ENCODE measurements around the gene PANK1.
"Not testable (repeated sequence)": the region's sequence is repeated elsewhere in the genome, so short reads cannot be mapped to it uniquely, and the experiment has no call there.

Gene PANK1

DNA sequence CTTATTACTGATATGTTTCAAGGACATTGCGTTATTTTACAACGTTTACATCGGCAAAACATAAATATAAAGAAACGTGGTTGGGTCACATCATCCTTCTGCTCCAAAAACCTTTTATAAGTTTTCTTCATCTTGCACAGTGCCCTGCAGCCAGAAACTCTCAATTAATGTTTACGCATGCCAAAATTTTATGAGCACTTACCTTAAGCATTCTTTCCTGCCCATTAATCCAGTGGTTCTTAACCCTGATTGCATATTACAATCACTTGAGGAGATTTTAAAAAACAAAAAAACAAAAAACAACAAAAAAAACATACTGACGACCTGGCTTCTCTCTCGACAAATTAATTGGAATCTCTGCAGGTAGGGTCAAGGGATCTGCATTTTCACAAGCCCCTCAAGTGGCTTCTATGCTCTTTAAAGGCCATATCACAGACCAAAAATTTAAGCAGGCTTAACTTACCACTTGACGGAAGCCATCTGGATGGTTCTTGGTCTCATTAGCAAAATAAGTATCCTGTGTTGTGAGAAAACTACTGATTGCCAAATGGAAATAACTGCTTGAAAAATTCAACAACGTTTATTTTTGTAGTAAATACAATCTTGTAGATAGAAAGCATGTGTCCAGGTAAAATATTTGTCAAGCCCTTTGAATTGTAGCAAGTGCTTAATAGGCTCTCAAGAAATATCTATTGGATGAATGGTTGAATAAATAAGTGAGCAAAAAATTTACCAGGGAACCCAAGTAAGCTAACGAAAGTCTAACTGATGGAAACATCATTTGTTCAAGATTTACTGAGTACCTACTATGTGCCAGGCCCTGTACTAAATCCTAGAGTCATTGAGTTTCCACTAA lies 78.7 kb downstream of the PANK1 start:
- no peak for DNase-seq

DNA sequence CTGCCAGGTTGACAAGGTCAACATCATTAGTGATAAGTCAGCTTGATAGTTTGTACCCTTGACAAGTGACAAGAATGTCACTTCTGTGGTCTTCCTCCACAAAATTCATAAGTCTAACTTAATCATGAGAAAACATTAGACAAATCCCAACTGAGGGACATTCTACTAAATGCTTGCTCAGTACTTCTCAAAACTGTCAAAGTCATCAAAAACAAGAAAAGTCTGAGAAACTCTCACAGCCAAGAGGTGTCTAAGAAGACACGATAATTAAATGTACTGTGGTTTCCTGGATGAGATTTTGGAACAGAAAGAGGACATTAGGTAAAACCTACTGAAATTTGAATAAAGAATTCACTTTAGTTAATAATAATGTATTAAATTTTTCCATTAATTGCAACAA lies 79.9 kb downstream of the PANK1 start:
- DNase-seq: no peak

DNA sequence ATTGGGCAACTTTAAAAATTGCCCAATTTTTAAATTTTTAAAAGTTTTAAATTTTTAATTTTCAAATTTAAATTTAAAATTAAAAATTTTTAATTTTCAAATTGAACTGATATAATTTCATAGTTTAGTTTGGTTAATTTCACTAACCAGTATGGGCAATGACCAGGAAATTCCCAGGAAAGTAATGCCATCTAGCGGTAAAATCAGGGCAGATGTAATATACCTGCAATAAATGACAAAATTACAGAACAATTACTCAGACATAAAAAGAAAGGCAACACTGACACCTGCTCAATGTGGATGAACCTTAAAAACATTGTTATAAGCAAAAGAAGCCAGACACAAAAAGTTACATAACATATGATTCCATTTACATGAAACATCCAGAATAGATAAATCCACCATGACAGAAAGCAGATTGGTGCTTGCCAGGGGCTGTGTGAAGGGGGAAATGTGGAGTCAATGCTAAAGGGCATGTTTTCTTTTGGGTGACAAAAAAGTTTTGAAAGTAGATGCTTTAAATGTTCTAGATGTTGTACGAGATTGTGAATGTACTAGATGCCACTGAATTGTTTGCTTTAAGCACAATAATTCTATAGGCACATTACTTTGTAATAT lies 81.1 kb downstream of the PANK1 start:
- DNase-seq: no peak

DNA sequence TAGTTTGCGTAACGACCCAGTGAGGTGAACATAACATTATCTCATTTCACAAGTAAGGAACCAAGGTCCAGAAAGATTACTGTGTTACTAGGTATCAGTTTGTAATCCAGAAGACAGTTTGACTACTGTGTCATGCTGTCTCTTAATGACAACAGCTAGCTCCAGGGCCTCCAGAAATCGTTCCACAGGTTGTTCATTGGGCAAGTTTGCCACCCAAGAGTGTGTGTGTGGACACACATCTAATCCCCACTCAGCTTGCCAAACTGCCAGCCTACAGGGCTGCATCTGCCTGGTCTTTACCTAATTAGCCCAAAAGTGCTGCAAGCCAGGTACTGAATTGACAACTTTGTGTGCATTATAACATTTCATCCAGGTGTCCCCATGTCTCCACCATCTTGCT lies 81.7 kb downstream of the PANK1 start:
- no peak for DNase-seq

DNA sequence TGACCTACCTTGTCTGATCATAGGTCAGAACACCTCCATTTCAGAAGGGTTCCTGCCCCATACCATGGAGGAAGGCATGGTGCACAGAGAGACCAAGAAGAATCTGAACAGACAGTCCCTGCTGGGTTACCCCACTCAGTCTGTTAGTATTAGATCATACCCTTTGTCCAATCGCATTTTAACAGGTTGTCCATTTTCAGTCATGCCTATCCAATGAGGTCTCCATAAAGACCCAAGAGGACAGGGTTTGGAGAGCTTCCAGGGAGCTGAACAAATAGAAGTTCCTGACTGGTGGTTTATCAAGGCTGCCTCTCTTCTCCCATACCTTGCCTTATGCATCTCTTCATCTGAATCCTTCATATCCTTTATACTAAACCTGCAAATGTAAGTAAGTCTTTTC lies 88.4 kb downstream of the PANK1 start:
- DNase-seq: no peak

DNA sequence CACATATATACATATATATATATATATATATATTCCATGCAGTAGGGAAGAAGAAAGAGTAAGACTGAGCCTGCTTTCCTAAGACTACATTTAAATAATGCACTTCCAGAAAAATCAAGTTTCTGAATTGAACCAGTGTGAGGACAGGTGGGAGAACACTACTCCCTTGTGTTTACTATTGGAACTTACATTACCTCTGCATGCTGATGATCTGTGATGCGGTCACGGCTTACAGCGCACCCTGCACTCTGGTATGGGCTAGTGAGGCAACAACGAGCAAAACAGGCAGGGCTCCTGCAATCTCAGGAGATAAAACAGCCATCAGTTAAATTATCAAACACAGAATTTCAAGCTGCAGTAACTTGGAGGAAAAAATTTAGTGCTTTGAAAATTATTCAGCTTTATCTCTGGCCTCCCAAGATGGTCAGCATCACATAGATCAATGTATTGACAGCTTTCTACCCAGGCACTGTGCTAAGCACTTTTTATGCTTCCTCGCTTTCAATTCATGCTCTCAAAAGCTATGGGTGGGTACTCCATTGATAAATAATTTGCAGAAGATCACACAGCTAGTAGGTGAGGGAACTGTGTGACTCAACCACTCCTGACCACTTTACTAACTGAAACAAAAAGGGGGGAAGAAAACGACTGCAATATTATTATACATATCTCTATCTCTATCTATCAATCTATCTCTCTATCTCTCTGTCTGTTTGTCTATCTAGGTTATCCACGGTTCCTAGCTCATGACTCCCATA lies 89.2 kb downstream of the PANK1 start:
- DNase-seq: no peak

DNA sequence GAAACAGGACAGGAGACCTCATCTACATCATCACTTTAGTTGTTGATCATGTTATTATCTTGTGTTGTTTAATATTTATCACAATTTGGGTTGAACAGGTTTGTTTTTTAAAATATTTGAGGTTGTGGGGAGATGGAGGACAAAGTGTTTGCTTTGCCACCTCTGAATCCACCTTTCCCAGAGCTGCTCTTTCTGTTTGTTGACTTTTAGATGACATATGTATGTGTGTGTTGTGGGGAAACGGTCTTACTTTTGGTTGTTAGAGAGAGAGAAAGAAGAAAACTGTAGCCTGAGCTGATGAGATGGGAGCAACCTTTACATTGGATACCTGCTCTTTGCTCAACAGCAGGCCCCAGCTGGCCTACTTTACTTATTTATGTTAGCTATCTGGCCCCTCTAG lies 90.6 kb downstream of the PANK1 start:
- no peak for DNase-seq

DNA sequence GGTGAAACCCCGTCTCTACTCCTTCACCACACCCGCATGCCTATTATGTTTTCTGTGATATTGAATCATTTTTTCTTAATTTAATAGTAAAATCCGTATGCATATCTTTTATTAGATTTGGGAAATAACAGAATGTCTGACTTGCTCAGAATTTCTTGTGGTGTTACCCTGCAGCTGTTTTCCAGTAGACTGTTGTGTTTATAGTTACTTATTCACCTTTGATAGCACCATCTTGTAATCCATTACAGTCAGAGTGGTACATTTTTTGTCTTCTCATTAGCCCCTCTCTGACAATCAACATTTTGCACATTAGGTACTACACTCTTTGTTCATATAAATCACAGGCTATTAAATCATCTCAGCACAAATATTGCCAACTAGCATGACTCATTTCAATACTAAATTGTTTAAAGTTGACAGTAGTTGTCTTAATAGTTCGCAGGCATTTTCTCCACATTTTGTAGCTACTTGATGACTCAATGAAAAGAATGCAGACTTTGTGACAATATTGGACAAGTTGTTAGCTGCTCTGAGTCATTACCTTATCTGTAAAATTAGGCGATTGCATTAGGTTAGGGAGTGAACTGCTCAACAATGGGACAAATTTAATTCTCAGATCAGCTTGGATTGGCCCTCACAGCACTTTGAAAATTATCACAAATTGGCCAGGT lies 91.8 kb downstream of the PANK1 start:
- DNase-seq: no peak

DNA sequence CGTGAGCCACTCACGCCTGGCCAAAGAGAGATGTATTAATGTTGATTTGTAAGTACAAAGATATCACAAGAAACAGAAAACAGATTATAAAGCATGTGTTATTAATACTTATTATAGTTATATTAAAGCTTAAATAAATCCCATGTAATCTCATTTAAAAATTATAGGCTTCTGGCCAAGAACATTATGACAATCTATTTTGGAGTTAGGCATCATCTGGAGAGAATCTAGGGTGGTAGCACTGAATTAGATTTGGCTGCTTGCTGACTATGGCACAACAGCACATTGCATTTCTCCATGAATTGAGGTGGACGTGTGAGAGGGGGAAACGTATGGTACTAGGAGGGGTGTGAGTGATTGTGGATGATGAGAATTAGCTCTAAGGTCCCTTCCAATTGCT lies 92.8 kb downstream of the PANK1 start:
- DNase-seq: no peak

DNA sequence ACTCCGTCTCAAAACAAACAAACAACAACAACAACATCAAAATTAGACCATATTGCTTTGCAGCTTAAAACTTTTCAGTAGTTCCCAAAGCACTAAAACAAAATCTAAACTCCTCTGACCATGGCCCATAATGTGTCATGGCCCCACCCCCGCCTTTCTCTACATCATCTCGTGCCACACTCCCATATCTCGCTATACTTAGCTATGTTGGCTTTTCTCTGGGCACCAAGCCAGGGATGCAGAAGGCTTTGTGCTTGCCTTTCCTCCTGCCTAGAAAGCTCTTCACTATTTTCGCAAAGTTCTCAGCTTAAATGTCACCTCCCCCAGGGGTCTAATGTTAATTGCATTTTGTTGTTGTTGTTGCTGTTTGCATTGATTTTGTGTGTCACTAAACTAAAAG lies 94.5 kb downstream of the PANK1 start:
- no peak for DNase-seq

DNA sequence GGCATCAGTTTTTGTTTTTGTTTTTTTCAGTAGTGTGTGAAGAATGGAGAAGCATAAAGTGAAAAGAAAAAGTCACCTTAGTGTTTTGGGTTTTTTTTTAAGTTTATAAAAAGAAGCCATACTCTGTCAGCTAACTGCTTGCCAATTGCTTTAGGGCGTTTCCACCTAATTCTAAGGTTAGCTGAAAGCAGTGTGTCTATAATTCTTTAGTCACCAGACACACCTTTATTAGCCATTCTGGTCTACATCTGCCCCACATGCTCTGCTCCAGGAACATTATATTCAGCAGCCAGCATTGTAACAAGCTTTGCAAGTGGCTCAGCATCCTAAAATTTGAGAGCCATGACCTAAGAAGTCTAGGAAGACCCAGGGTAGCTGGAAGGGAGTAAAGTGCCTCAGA lies 95.5 kb downstream of the PANK1 start:
- no peak for DNase-seq

DNA sequence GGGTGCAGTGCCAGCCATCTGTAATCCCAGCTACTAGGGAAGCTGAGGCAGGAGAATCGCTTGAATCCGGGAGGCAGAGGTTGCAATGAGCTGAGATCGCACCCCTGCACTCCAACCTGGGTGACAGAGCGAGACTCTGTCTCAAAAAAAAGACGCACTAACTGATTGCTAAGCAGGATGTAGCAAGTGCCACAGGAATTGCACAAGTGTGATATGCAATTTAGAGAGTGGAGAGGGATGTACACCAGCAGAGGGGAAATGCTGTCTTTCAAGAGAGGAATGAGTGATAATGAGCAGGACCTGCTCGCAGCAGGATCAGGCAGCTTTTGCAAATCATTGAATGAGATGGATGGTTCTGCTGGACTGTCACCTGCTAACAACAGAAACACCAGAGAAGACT lies 96.4 kb downstream of the PANK1 start:
- no peak for DNase-seq

DNA sequence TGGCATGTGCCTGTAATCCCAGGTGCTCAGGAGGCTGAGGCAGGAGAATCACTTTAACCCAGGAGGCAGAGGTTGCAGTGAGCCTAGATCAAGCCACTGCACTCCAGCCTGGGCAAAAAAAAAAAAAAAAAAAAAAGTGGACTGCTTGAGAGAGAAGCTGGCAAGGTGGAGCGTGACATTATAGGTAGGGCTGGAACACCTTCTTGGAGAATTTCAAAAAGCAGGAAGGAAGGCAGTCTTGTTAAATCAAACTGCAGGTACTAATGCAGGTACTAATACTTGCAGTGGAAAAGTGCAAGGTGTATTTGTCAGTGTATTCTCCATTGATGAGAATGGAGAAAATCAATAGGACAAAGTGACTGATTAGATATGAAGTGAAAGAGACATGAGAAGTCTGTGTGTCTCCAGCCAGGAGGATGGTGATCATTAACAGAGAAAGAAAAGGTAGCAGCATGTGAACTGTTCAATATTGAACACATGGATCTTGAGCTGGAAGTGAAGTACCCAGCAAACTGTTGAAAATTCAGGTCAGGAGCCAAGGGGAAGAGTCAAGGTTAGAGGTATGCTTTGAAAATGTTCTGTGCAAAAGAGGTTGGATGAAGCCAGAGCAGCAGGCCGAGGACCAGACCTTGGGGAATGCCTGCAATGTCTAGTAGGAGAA lies 97.1 kb downstream of the PANK1 start:
- no peak for DNase-seq

DNA sequence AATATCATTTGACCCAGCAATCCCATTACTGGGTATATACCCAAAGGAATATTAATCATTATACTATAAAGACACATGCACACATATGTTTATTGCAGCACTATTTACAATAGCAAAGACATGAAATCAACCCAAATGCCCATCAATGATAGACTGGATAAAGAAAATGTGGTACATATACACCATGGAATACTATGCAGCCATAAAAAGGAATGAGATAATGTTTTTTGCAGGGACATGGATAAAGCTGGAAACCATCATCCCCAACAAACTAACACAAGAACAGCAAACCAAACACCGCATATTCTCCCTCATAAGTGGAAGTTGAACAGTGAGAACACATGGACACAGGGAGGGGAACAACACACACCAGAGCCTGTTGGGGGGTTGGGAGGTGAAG lies 98.4 kb downstream of the PANK1 start:
- not testable (repeated sequence) for DNase-seq

DNA sequence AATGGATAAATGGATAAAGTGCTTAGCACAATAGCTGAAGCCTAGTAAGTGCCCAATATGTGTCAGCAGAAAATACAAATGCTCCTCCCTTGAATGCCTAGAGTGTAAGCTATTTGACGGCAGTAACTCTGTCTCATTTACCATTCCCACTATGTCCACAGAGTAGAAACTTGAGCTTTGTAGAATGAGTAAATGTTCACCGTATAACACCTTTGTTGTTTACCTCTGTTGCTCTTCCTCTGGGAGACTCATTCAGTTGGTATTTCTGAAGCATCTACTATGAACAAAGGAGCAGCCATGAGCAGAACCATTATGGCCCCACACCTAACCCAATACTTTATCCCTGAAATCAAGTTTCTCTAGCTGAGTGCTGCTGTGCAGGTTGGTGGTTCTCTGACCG lies 101.2 kb downstream of the PANK1 start:
- no peak for DNase-seq

DNA sequence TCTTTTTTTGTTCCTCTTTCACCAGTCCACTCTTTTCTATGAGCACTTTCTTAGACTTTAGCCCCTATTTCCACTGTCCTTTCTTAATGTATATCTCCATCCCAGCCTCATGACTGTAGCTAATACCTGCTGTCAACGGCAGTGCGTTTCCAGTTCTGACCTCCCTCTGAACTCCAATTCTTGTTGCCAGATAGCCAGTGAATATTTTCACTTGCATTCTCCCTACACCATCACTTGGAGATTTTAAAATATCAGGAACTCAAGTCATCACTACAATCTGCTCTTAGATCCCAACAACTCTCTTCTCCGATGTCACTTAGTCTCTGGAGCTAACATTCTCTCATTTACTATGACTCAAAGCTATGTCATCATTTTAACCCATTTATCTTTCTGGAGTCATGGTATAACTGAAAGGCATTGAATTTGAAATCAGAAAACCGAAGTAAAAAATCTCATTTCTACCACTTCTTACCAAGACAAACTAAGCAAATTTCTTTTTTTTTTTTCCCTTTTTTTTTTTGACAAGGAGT lies 104.6 kb downstream of the PANK1 start:
- no peak for DNase-seq

DNA sequence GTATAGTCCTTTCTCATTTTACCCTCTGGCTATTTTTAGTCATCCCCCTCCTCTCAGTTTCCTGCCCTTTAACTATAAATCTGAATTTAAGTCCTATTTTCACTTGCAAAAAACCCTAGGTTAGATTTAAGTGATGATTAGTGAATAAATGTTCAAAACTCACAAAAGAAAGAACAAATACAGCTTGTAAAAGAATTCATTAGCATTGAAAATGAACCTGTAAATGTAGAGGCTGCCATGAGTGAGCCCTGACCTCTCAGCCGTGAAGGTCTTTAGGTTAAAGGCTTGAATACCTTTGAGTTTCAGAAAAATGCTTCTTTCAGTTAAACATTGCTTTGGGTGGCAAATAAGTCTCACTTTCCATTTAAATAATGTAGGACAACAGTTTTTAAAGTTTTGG lies 107.7 kb downstream of the PANK1 start:
- DNase-seq: no peak

DNA sequence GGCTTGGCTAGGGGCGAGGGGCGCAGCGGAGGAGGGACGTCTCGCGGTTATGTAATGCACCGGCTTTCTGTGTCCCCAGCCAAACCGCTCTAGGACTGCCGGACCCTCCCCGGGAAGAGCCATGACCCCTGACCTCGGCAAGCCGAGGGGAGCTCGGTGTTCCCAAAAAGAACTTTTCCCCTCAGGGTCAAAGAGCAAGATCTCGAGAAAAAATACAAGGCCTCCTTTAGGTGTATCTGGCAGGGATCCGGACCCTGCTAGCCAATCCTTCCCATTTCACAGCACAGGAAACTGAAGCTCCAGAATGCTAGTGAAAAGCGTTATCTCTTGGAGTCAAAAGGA lies 109.1 kb downstream of the PANK1 start:
- DNase-seq: no peak

DNA sequence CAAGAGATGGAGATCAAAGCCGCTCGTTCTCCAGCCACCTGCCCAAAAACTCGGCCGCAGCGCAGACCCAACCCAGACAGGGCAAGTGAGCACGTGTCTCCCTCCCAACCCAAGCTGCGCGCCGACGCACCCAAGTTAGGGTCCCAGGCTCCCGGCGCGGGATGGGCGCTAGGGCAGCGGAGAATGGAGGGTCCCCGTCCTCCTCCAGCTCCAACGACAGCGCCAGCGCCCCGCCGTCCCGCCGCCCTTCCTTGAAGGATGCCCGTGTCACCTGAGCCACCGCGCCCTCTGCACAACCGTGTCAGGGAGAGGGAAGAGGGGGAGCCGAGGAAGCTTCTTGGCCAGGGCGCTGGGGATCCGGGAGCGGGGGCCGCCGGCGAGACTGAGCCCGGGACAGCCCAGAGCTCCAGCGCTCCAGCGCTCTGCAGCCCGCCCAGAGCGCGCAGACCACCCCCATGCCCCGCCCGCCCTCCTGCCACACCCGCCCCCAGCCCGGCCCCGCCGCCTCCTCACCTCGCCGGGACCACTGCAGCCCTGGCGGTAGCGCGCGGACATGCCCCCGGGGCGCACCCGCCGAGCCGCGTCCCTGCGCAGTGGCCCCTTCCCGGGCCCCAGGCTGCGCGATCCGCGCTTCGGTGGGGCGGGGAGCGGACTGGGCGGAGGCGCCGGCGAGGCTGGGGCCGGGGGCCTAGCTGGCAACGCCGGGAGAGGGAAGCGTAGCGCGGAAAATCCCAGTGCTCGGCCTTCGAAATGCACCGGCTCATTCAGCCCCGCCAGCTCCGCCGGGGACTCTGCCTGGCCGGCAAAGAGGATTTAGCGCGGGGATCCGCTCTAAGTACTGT lies 109.7 kb downstream of the PANK1 start, which contains the start of gene SLC16A12:
Gene SLC16A12 (minus strand): TSS at position 424 of the 842 bp plus-strand sequence. CDS start 73,016 bp downstream, outside the sequence.
- no peak for DNase-seq

DNA sequence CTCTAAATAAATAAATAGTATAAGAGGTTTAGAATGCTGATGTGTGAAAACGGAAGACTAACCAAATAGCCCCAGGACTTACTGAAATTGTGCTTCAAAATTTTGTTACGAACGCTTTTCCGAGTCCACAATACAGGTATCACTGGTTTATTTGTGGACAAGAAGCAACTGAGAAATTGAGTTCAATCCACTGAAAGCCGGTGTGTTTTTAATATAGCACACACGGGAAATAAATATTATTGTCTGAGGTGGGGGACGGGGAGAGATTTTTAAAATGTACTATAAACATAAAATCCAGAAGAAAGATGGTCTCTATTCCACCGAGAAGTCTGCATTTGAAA lies 110.2 kb downstream of the PANK1 start:
- no peak for DNase-seq
